ENCODE results near the gene SORBS1. TPM values are rescaled to one million over a fixed set of nuclear protein-coding genes. Genes with fewer than 3 reads are reported as not detected.

SORBS1 gene
- total and polyA plus RNA-seq, 5 experiments from 2014 or later: 0.25 to 1.7 (median 0.49) TPM

- Mint-ChIP-seq H3K36me3 (no peaks in the 10 kb centered on the region), H3K9me3 (no peaks in the 10 kb centered on the region), H3K4me1 (peaks cover 0 to 9% (median 4%) of the 10 kb centered on the region in 4 donors), H3K27ac (no peak overlapping the region), H3K4me3 (no peak overlapping the region), H3K27me3 (peaks cover 3 to 32% (median 15%) of the 10 kb centered on the region in 5 donors)
- no peak for ATAC-seq
- POLR2A ChIA-PET: no interaction called here
- DNase-seq: no peak
These were observed 94.0 kb downstream of the SORBS1 start for GRCh38 chr10:95467162-95467599.

GRCh38 chr10:95466436-95466835, 94.7 kb downstream of the SORBS1 start:
- DNase-seq (no peak), ATAC-seq (no peak)
- Mint-ChIP-seq H3K9me3 (no peaks in the 10 kb centered on the region), H3K27me3 (peaks cover 3 to 25% (median 15%) of the 10 kb centered on the region in 5 donors), H3K27ac (no peak overlapping the region), H3K4me1 (peaks cover 0 to 9% (median 4%) of the 10 kb centered on the region in 4 donors), H3K36me3 (no peaks in the 10 kb centered on the region), H3K4me3 (no peak overlapping the region)
- POLR2A ChIA-PET: no interaction called here

GRCh38 chr10:95464280-95464679, 96.9 kb downstream of the SORBS1 start:
- no peak overlapping the region for H3K27ac Mint-ChIP-seq
- no peak overlapping the region for H3K4me3 Mint-ChIP-seq
- H3K27me3 Mint-ChIP-seq: peaks cover 2 to 21% (median 10%) of the 10 kb centered on the region in 5 donors
- ATAC-seq (no peak), DNase-seq (no peak)
- H3K36me3 Mint-ChIP-seq: no peaks in the 10 kb centered on the region
- H3K9me3 Mint-ChIP-seq: no peaks in the 10 kb centered on the region
- POLR2A ChIA-PET: no interaction called here
- H3K4me1 Mint-ChIP-seq: peaks cover 0 to 9% (median 4%) of the 10 kb centered on the region in 4 donors

GRCh38 chr10:95462740-95463667, 98.2 kb downstream of the SORBS1 start:
- Mint-ChIP-seq H3K27me3 (peaks cover 2 to 23% (median 8%) of the 10 kb centered on the region in 5 donors), H3K9me3 (no peaks in the 10 kb centered on the region), H3K4me3 (no peak overlapping the region), H3K27ac (no peak overlapping the region), H3K4me1 (peaks cover 0 to 9% (median 4%) of the 10 kb centered on the region in 4 donors), H3K36me3 (no peaks in the 10 kb centered on the region)
- POLR2A ChIA-PET: no interaction called here
- ATAC-seq (no peak), DNase-seq (no peak)

- no peaks in the 10 kb centered on the region for H3K9me3 Mint-ChIP-seq
- no peaks in the 10 kb centered on the region for H3K36me3 Mint-ChIP-seq
- no peak overlapping the region for H3K4me3 Mint-ChIP-seq
- peaks cover 0 to 4% (median 3%) of the 10 kb centered on the region in 4 donors for H3K4me1 Mint-ChIP-seq
- POLR2A ChIA-PET: no interaction called here
- no peak for DNase-seq
- no peak overlapping the region for H3K27ac Mint-ChIP-seq
- ATAC-seq: no peak
- peaks cover 2 to 35% (median 10%) of the 10 kb centered on the region in 5 donors for H3K27me3 Mint-ChIP-seq
These were observed 99.6 kb downstream of the SORBS1 start for GRCh38 chr10:95461611-95462010.

GRCh38 chr10:95459446-95460045, 101.6 kb downstream of the SORBS1 start:
- Mint-ChIP-seq H3K4me1 (no peaks in the 10 kb centered on the region), H3K27me3 (peaks cover 4 to 31% (median 11%) of the 10 kb centered on the region in 5 donors), H3K9me3 (no peaks in the 10 kb centered on the region), H3K36me3 (peaks cover 0 to 2% (median 0%) of the 10 kb centered on the region in 3 donors), H3K4me3 (no peak overlapping the region), H3K27ac (no peak overlapping the region)
- POLR2A ChIA-PET: no interaction called here
- DNase-seq (no peak), ATAC-seq (no peak)

DNA sequence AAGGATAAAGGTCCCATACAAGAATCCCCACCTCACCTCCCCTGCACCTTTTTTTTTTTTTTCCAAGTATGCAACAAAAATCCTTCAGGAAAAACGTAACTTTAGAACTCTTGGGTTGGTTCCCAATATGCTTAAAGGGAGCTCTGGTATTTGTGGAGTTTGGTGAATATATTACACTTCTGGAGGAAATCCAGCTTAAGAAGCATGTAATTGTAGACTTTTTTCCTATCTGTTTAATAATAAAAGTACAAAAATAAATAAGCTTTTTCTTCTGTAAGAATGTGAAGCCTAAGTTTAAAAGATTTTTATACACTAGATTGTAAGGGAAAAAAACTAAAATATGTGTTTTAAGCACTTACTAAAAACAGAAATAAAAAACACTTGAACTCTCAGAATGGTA, 102.3 kb downstream of the SORBS1 start:
- H3K36me3 Mint-ChIP-seq: peaks cover 0 to 3% (median 0%) of the 10 kb centered on the region in 3 donors
- H3K9me3 Mint-ChIP-seq: no peaks in the 10 kb centered on the region
- H3K4me3 Mint-ChIP-seq: no peak overlapping the region
- POLR2A ChIA-PET: no interaction called here
- H3K27me3 Mint-ChIP-seq: peaks cover 2 to 29% (median 11%) of the 10 kb centered on the region in 5 donors
- H3K27ac Mint-ChIP-seq: no peak overlapping the region
- DNase-seq: no peak
- no peaks in the 10 kb centered on the region for H3K4me1 Mint-ChIP-seq
- ATAC-seq: no peak

DNA sequence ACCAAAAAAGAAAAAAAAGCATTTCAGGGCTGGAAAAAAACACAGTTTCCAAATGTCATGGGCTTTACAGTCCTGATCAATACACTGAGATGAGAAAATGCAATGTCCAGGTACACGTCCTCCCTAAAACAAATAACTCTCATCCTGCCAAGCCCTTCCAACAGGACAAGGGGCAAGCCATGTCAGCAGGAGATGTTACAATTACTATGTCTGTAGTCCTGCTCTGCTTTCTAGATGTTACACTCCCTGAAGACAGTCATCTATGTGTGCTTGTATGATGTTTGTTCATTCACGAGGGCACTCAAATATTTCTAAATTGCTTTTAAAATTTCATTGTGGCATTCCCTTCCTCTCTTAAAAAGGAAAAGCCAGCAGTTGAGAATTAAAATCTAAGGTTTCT, 103.2 kb downstream of the SORBS1 start:
- DNase-seq (no peak), ATAC-seq (no peak)
- POLR2A ChIA-PET: no interaction called here
- Mint-ChIP-seq H3K36me3 (peaks cover 0 to 3% (median 0%) of the 10 kb centered on the region in 3 donors), H3K4me3 (no peak overlapping the region), H3K27me3 (peaks cover 2 to 25% (median 10%) of the 10 kb centered on the region in 5 donors), H3K9me3 (no peaks in the 10 kb centered on the region), H3K27ac (no peak overlapping the region), H3K4me1 (no peaks in the 10 kb centered on the region)

DNA sequence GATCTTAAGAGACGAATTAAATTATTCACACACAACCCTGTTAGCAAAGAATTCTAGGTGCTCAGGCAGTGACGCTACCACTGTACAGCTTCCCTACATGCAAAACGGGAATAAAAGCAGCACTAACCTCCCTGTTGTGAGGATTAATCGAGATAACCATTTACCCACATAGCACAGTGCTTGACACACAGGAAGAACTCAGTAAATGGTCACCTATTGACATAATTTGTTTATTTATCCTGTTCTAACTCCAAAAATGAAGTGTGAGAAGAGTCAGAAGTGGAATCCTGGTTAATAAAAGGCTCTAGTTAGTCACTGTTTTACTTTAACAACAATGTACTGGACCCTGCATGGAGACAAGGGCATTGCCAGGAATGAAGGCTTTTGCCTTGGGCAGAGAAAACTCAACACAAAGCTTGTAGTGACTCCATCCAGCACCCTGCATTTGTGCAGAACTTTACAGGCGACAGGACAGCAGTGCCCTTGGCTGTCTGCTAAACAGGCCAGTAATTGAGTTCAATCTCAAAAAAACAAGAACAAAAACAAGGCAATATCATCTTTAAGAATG, 103.8 kb downstream of the SORBS1 start:
- DNase-seq (no peak), ATAC-seq (no peak)
- Mint-ChIP-seq H3K9me3 (no peaks in the 10 kb centered on the region), H3K27ac (no peak overlapping the region), H3K4me1 (no peaks in the 10 kb centered on the region), H3K4me3 (no peak overlapping the region), H3K36me3 (peaks cover 0 to 3% (median 0%) of the 10 kb centered on the region in 3 donors), H3K27me3 (peaks cover 2 to 19% (median 9%) of the 10 kb centered on the region in 5 donors)
- POLR2A ChIA-PET: no interaction called here

GRCh38 chr10:95456516-95456915, 104.7 kb downstream of the SORBS1 start:
- Mint-ChIP-seq H3K4me3 (no peak overlapping the region), H3K4me1 (no peaks in the 10 kb centered on the region), H3K9me3 (no peaks in the 10 kb centered on the region), H3K27ac (no peak overlapping the region), H3K36me3 (peaks cover 0 to 3% (median 0%) of the 10 kb centered on the region in 3 donors), H3K27me3 (peaks cover 2 to 18% (median 9%) of the 10 kb centered on the region in 5 donors)
- ATAC-seq (no peak), DNase-seq (no peak)
- POLR2A ChIA-PET: no interaction called here

- ATAC-seq (no peak), DNase-seq (no peak)
- no peak overlapping the region for H3K4me3 Mint-ChIP-seq
- no peaks in the 10 kb centered on the region for H3K9me3 Mint-ChIP-seq
- POLR2A ChIA-PET: no interaction called here
- peaks cover 5 to 22% (median 9%) of the 10 kb centered on the region in 5 donors for H3K27me3 Mint-ChIP-seq
- no peak overlapping the region for H3K27ac Mint-ChIP-seq
- H3K4me1 Mint-ChIP-seq: no peaks in the 10 kb centered on the region
- peaks cover 0 to 3% (median 0%) of the 10 kb centered on the region in 3 donors for H3K36me3 Mint-ChIP-seq
These were observed 106.2 kb downstream of the SORBS1 start for GRCh38 chr10:95454940-95455339.

DNA sequence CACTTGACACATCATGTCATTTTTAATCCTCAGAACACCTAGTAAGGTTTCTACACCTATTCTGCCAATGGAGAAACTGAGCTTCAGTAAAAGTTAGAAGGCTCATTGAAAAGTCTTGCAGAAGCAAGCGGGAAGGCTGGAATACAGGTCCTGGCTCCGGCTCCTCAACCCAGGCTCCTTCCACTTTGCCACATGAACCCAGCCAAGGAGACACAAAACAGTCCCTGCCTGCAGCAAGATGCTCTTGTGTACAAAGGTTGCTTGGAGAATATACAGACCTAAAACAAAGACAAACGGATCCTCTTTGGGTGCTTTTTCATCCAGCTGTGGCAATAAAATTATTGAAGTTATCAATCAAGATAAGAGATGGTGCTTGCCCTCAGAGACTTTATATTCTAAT, 106.8 kb downstream of the SORBS1 start:
- Mint-ChIP-seq H3K4me3 (no peak overlapping the region), H3K36me3 (peaks cover 0 to 3% (median 0%) of the 10 kb centered on the region in 3 donors), H3K27me3 (peaks cover 5 to 19% (median 9%) of the 10 kb centered on the region in 5 donors), H3K9me3 (no peaks in the 10 kb centered on the region), H3K27ac (no peak overlapping the region), H3K4me1 (no peaks in the 10 kb centered on the region)
- no peak for ATAC-seq
- POLR2A ChIA-PET: no interaction called here
- no peak for DNase-seq
